ENCODE measurements around the gene SKAP2. TPM values are rescaled to one million over a fixed set of nuclear protein-coding genes. Genes with fewer than 3 reads are reported as not detected.

Gene SKAP2
- total RNA-seq, 1 experiment from 2014 or later = 3.2 TPM

DNA sequence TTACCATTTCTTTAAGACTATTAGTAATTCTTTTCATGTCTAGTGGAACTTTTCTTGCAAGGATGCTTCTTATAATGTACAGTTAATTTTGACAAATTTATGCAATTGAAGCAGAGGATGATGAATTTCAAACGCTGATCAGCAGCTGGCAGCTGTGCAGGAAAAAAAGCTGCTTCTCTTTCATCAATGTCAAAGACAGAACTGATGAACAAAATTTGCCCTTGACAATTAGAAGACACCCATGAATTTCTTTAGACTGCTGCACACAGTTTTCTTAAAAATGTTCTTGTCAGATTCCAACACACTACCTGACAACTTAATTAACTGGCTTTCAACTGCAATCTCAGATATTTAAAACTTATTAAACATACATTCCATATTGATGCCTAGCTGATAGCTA lies 138.3 kb downstream of the SKAP2 start:
- Histone ChIP-seq H3K4me2 (ENCODE audit: insufficient read depth, insufficient read length, low read length) (no peak overlapping the region), H4K91ac (ENCODE audit: insufficient read length, low read depth, low read length) (no peak overlapping the region), H2BK12ac (ENCODE audit: insufficient read length, low read depth, low read length) (no peak overlapping the region), H3K4me1 (ENCODE audit: insufficient read depth, low read length) (no peaks in the 10 kb centered on the region), H3K27ac (ENCODE audit: insufficient read length, low read depth, low read length) (no peak overlapping the region), H2BK15ac (ENCODE audit: low read depth, low read length) (no peak overlapping the region), H3K23ac (ENCODE audit: insufficient read length, low read depth, low read length) (no peak overlapping the region), H3K23me2 (ENCODE audit: insufficient read length, low read depth, low read length, poor library complexity, severe bottlenecking) (no peaks in the 10 kb centered on the region), H2BK20ac (ENCODE audit: low read depth, low read length, poor library complexity, severe bottlenecking) (no peak overlapping the region), H3K9ac (ENCODE audit: extremely low read depth, insufficient read length, low read length) (no peak overlapping the region), H2AK5ac (ENCODE audit: insufficient read length, low read length) (no peak overlapping the region), H4K5ac (ENCODE audit: insufficient read length, low read depth, low read length) (no peak overlapping the region), H2BK5ac (ENCODE audit: insufficient read length, low read length) (no peak overlapping the region), H2BK120ac (ENCODE audit: low read depth, low read length, poor library complexity, severe bottlenecking) (no peak overlapping the region), H3K4ac (ENCODE audit: low read depth, low read length) (no peak overlapping the region), H4K8ac (replicated peaks; ENCODE audit: insufficient read length, low read depth, low read length) (no peak overlapping the region), H3K18ac (ENCODE audit: insufficient read length, low read depth, low read length) (no peak overlapping the region), H2AFZ (ENCODE audit: low read length) (no peak overlapping the region), H3T11ph (ENCODE audit: low read length) (no peak overlapping the region), H3K27me3 (ENCODE audit: insufficient read depth, low read length) (no peaks in the 10 kb centered on the region), H3K79me2 (ENCODE audit: insufficient read depth, low read length) (no peaks in the 10 kb centered on the region), H3K9me3 (ENCODE audit: control insufficient read depth, low read depth, low read length) (no peaks in the 10 kb centered on the region), H3K79me1 (ENCODE audit: insufficient read depth, low read depth, low read length, poor library complexity, severe bottlenecking) (no peaks in the 10 kb centered on the region), H3K56ac (ENCODE audit: insufficient read length, low read depth, low read length) (no peak overlapping the region), H3K14ac (ENCODE audit: insufficient read depth, low read length) (no peak overlapping the region), H4K20me1 (ENCODE audit: control insufficient read depth, insufficient read depth, insufficient read length) (no peaks in the 10 kb centered on the region)
- Mint-ChIP-seq H3K9me3 (no peaks in the 10 kb centered on the region), H3K4me3 (no peak overlapping the region), H3K27me3 (ENCODE audit: low read depth) (no peaks in the 10 kb centered on the region; the same call in 1 of the 2 replicates), H3K27ac (no peak overlapping the region), H3K4me1 (peaks cover 4 to 6% of the 10 kb centered on the region in 2 experiments), H3K36me3 (ENCODE audit: insufficient read depth in 1 of 3, low read depth in 3 of 3) (no peaks in the 10 kb centered on the region)
- no CpG with 5 or more reads among the region's 1 CpG for WGBS (ENCODE audit: extremely low coverage, insufficient read length, low lambda C conversion rate)
- DNase-seq = no peak
- TF ChIP-seq, protein P1, sequence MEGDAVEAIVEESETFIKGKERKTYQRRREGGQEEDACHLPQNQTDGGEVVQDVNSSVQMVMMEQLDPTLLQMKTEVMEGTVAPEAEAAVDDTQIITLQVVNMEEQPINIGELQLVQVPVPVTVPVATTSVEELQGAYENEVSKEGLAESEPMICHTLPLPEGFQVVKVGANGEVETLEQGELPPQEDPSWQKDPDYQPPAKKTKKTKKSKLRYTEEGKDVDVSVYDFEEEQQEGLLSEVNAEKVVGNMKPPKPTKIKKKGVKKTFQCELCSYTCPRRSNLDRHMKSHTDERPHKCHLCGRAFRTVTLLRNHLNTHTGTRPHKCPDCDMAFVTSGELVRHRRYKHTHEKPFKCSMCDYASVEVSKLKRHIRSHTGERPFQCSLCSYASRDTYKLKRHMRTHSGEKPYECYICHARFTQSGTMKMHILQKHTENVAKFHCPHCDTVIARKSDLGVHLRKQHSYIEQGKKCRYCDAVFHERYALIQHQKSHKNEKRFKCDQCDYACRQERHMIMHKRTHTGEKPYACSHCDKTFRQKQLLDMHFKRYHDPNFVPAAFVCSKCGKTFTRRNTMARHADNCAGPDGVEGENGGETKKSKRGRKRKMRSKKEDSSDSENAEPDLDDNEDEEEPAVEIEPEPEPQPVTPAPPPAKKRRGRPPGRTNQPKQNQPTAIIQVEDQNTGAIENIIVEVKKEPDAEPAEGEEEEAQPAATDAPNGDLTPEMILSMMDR (conservative IDR thresholded peaks at IDR 0.05) = no peak

All from H9 (cell line).